ENCODE results near the gene SLC44A1. TPM values are rescaled to one million over a fixed set of nuclear protein-coding genes. Genes with fewer than 3 reads are reported as not detected.

SLC44A1 gene
- total and polyA plus RNA-seq, 2 donors, result 11.6 to 13.8 TPM

- H3K27ac ChIP-seq (ENCODE audit: low read depth in 1 of 2, low read length in 1 of 2), result no peak overlapping the region
- WGBS, result 98% methylated on average over 1 of the region's 1 CpG
- no peak for DNase-seq (ENCODE audit: low read depth in 6 of 9, low spot score in 9 of 9)
- no peaks in the 10 kb centered on the region for H3K9me3 ChIP-seq (ENCODE audit: control insufficient read depth in 2 of 2, insufficient read depth in 1 of 2, low read length in 1 of 2)
- H3K4me1 ChIP-seq (ENCODE audit: control insufficient read depth in 2 of 2, insufficient read depth in 2 of 2, low read length in 2 of 2), result peaks cover 11 to 18% of the 10 kb centered on the region in 2 donors
- no peaks in the 10 kb centered on the region for H3K27me3 ChIP-seq (ENCODE audit: control insufficient read depth in 2 of 2, insufficient read depth in 1 of 2, low read length in 1 of 2)
- no peak overlapping the region for H3K4me3 ChIP-seq (ENCODE audit: low read length in 2 of 2)
- H3K36me3 ChIP-seq (ENCODE audit: control insufficient read depth in 2 of 2, insufficient read depth in 2 of 2, low read length in 1 of 2), result no peaks in the 10 kb centered on the region
Observed at GRCh38 chr9:105273731-105274130, 29.3 kb downstream of the SLC44A1 start.

DNA sequence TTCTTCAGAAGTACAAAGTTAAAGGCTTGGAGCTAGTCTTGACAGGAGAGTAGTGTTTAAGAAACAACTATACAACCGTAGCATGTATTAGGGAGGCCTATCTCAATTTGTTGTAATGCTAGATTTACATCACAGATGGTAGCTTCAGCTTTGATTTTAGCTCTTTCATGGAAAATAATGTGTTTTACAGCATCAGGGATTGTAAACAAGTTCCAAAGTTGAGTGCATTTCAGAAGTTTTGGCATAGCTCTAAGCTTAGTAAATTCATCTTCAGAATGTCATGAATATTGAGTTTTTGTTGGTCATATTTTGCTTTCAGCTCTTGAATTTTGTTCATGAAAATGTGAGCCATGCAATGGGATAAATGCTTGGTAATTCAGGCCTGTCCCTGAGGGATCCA is 30.7 kb downstream of the SLC44A1 start:
- DNase-seq (ENCODE audit: low read depth in 6 of 9, low spot score in 9 of 9), result no peak
- no peaks in the 10 kb centered on the region for H3K36me3 ChIP-seq (ENCODE audit: control insufficient read depth in 2 of 2, insufficient read depth in 2 of 2, low read length in 1 of 2)
- no peaks in the 10 kb centered on the region for H3K9me3 ChIP-seq (ENCODE audit: control insufficient read depth in 2 of 2, insufficient read depth in 1 of 2, low read length in 1 of 2)
- H3K27ac ChIP-seq (ENCODE audit: low read depth in 1 of 2, low read length in 1 of 2), result no peak overlapping the region
- 95% methylated on average over 1 of the region's 1 CpG for WGBS
- H3K4me3 ChIP-seq (ENCODE audit: low read length in 2 of 2), result no peak overlapping the region
- no peaks in the 10 kb centered on the region for H3K27me3 ChIP-seq (ENCODE audit: control insufficient read depth in 2 of 2, insufficient read depth in 1 of 2, low read length in 1 of 2)
- peaks cover 9% of the 10 kb centered on the region in 2 donors for H3K4me1 ChIP-seq (ENCODE audit: control insufficient read depth in 2 of 2, insufficient read depth in 2 of 2, low read length in 2 of 2)

- peaks cover 2% of the 10 kb centered on the region in 2 donors for H3K4me1 ChIP-seq (ENCODE audit: control insufficient read depth in 2 of 2, insufficient read depth in 2 of 2, low read length in 2 of 2)
- no peak overlapping the region for H3K4me3 ChIP-seq (ENCODE audit: low read length in 2 of 2)
- DNase-seq (ENCODE audit: low read depth in 6 of 9, low spot score in 9 of 9), result no peak
- H3K9me3 ChIP-seq (ENCODE audit: control insufficient read depth in 2 of 2, insufficient read depth in 1 of 2, low read length in 1 of 2), result no peaks in the 10 kb centered on the region
- H3K27ac ChIP-seq (ENCODE audit: low read depth in 1 of 2, low read length in 1 of 2), result no peak overlapping the region
- H3K36me3 ChIP-seq (ENCODE audit: control insufficient read depth in 2 of 2, insufficient read depth in 2 of 2, low read length in 1 of 2), result no peaks in the 10 kb centered on the region
- no peaks in the 10 kb centered on the region for H3K27me3 ChIP-seq (ENCODE audit: control insufficient read depth in 2 of 2, insufficient read depth in 1 of 2, low read length in 1 of 2)
- 98% methylated on average over 6 of the region's 6 CpGs for WGBS
Observed at GRCh38 chr9:105275938-105276337, 31.5 kb downstream of the SLC44A1 start.

DNA sequence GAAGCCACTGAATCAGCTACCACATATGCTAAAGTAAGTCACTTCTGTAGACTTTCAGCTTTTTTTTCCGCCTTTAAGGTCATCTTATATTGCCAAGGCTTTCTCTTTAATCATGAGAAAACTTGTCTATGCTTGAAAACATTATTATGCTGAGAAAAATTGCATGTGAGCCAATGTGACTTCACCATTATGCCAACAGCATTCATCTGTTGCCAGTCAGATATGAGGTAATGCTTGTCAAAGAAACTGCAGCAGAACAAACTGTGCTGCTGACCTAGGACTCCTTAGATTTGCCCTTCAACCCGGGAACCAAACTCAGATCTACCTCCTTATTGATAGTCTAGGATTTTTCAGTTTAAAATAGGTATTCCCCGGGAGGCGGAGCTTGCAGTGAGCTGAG is 34.3 kb downstream of the SLC44A1 start:
- DNase-seq (ENCODE audit: low read depth in 6 of 9, low spot score in 9 of 9), result no peak
- no peak overlapping the region for H3K27ac ChIP-seq (ENCODE audit: low read depth in 1 of 2, low read length in 1 of 2)
- 97% methylated on average over 4 of the region's 4 CpGs for WGBS

DNA sequence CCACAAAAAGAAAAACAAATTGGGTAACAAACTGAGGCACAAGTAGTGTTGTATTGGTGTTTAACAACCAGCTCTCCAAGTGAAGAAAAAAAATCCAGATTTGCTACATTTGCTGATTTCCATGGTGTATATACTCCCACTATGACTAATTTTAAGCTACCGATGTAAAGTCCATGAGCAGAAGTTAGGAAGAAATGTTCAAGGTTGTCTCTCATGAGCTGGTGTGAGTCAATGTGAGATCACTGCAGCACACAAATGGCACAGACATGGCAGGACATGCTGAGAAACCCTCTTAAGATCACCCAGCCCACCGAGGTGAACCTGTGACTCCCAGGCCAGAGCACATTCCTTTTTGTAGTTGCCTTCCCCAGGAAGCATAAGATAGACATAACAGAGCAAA is 36.2 kb downstream of the SLC44A1 start:
- WGBS, result over 99% methylated on average over 2 of the region's 2 CpGs
- Histone ChIP-seq H3K27me3 (ENCODE audit: control insufficient read depth in 2 of 2, insufficient read depth in 1 of 2, low read length in 1 of 2) (no peaks in the 10 kb centered on the region), H3K27ac (ENCODE audit: low read depth in 1 of 2, low read length in 1 of 2) (no peak overlapping the region), H3K4me1 (ENCODE audit: control insufficient read depth in 2 of 2, insufficient read depth in 2 of 2, low read length in 2 of 2) (peaks cover 0 to 4% of the 10 kb centered on the region in 2 donors), H3K9me3 (ENCODE audit: control insufficient read depth in 2 of 2, insufficient read depth in 1 of 2, low read length in 1 of 2) (no peaks in the 10 kb centered on the region), H3K36me3 (ENCODE audit: control insufficient read depth in 2 of 2, insufficient read depth in 2 of 2, low read length in 1 of 2) (no peaks in the 10 kb centered on the region), H3K4me3 (ENCODE audit: low read length in 2 of 2) (no peak overlapping the region)
- DNase-seq (ENCODE audit: low read depth in 6 of 9, low spot score in 9 of 9), result no peak

More for the DNA sequence above, 34.3 kb downstream of the SLC44A1 start:
- Histone ChIP-seq H3K4me1 (ENCODE audit: control insufficient read depth in 2 of 2, insufficient read depth in 2 of 2, low read length in 2 of 2) (peaks cover 0 to 4% of the 10 kb centered on the region in 2 donors), H3K27me3 (ENCODE audit: control insufficient read depth in 2 of 2, insufficient read depth in 1 of 2, low read length in 1 of 2) (no peaks in the 10 kb centered on the region), H3K9me3 (ENCODE audit: control insufficient read depth in 2 of 2, insufficient read depth in 1 of 2, low read length in 1 of 2) (no peaks in the 10 kb centered on the region), H3K36me3 (ENCODE audit: control insufficient read depth in 2 of 2, insufficient read depth in 2 of 2, low read length in 1 of 2) (no peaks in the 10 kb centered on the region), H3K4me3 (ENCODE audit: low read length in 2 of 2) (no peak overlapping the region)

DNA sequence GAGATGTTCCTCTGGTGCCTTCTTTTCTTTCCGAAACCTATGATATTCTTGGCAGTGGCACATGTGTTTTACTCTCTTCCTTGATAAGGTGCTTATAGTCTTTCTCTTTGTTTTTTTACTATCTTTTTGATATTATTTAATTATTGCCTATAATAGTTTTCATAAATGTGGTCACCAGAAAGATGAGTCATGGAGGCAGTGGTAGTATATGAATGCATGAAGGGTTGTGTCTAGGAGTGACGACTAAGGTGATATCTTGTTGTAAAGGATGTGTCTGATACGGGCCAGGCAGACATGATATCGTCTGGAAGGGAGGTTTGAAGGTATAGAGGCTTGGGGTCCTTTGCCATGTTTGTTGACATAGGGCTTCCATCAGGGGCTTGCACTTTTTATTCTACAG is 36.8 kb downstream of the SLC44A1 start:
- Histone ChIP-seq H3K4me3 (ENCODE audit: low read length in 2 of 2) (no peak overlapping the region), H3K36me3 (ENCODE audit: control insufficient read depth in 2 of 2, insufficient read depth in 2 of 2, low read length in 1 of 2) (no peaks in the 10 kb centered on the region), H3K27me3 (ENCODE audit: control insufficient read depth in 2 of 2, insufficient read depth in 1 of 2, low read length in 1 of 2) (no peaks in the 10 kb centered on the region), H3K27ac (ENCODE audit: low read depth in 1 of 2, low read length in 1 of 2) (no peak overlapping the region), H3K9me3 (ENCODE audit: control insufficient read depth in 2 of 2, insufficient read depth in 1 of 2, low read length in 1 of 2) (no peaks in the 10 kb centered on the region), H3K4me1 (ENCODE audit: control insufficient read depth in 2 of 2, insufficient read depth in 2 of 2, low read length in 2 of 2) (peaks cover 0 to 4% of the 10 kb centered on the region in 2 donors)
- 99% methylated on average over 4 of the region's 4 CpGs for WGBS
- DNase-seq (ENCODE audit: low read depth in 6 of 9, low spot score in 9 of 9), result no peak

GRCh38 chr9:105281926-105282325 is 37.5 kb downstream of the SLC44A1 start:
- WGBS, result 96% methylated on average over 1 of the region's 1 CpG
- Histone ChIP-seq H3K9me3 (ENCODE audit: control insufficient read depth in 2 of 2, insufficient read depth in 1 of 2, low read length in 1 of 2) (no peaks in the 10 kb centered on the region), H3K27ac (ENCODE audit: low read depth in 1 of 2, low read length in 1 of 2) (no peak overlapping the region), H3K27me3 (ENCODE audit: control insufficient read depth in 2 of 2, insufficient read depth in 1 of 2, low read length in 1 of 2) (no peaks in the 10 kb centered on the region), H3K36me3 (ENCODE audit: control insufficient read depth in 2 of 2, insufficient read depth in 2 of 2, low read length in 1 of 2) (no peaks in the 10 kb centered on the region), H3K4me3 (ENCODE audit: low read length in 2 of 2) (no peak overlapping the region), H3K4me1 (ENCODE audit: control insufficient read depth in 2 of 2, insufficient read depth in 2 of 2, low read length in 2 of 2) (peaks cover 0 to 4% of the 10 kb centered on the region in 2 donors)
- DNase-seq (ENCODE audit: low read depth in 6 of 9, low spot score in 9 of 9), result no peak

GRCh38 chr9:105282870-105283621 is 38.6 kb downstream of the SLC44A1 start:
- no peak overlapping the region for H3K4me3 ChIP-seq (ENCODE audit: low read length in 2 of 2)
- no peak overlapping the region for H3K27ac ChIP-seq (ENCODE audit: low read depth in 1 of 2, low read length in 1 of 2)
- peaks cover 0 to 4% of the 10 kb centered on the region in 2 donors for H3K4me1 ChIP-seq (ENCODE audit: control insufficient read depth in 2 of 2, insufficient read depth in 2 of 2, low read length in 2 of 2)
- H3K36me3 ChIP-seq (ENCODE audit: control insufficient read depth in 2 of 2, insufficient read depth in 2 of 2, low read length in 1 of 2), result no peaks in the 10 kb centered on the region
- no peaks in the 10 kb centered on the region for H3K27me3 ChIP-seq (ENCODE audit: control insufficient read depth in 2 of 2, insufficient read depth in 1 of 2, low read length in 1 of 2)
- no peaks in the 10 kb centered on the region for H3K9me3 ChIP-seq (ENCODE audit: control insufficient read depth in 2 of 2, insufficient read depth in 1 of 2, low read length in 1 of 2)
- WGBS, result 94% methylated on average over 7 of the region's 7 CpGs
- DNase-seq (ENCODE audit: low read depth in 6 of 9, low spot score in 9 of 9), result no peak

DNA sequence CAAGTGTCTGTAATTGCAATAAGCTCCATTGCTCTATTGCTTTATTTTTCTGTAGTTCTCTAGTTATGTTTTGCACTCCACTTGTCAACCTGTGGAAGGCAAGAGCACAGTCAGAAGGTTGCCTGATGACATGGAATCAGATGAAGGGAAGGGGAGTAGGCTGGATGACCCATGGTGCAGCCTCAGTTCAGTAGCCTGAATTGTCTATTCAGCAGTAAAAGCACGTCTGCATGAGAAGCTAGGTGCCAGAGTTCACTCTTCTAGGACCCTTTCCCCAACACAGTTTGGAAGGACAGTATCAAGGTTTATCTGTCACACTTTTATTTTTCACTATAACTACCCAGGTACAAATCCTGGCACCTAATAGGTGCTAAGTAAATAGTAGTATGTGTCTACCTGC is 39.3 kb downstream of the SLC44A1 start:
- Histone ChIP-seq H3K27me3 (ENCODE audit: control insufficient read depth in 2 of 2, insufficient read depth in 1 of 2, low read length in 1 of 2) (no peaks in the 10 kb centered on the region), H3K4me1 (ENCODE audit: control insufficient read depth in 2 of 2, insufficient read depth in 2 of 2, low read length in 2 of 2) (peaks cover 0 to 4% of the 10 kb centered on the region in 2 donors), H3K36me3 (ENCODE audit: control insufficient read depth in 2 of 2, insufficient read depth in 2 of 2, low read length in 1 of 2) (no peaks in the 10 kb centered on the region), H3K27ac (ENCODE audit: low read depth in 1 of 2, low read length in 1 of 2) (no peak overlapping the region), H3K4me3 (ENCODE audit: low read length in 2 of 2) (no peak overlapping the region), H3K9me3 (ENCODE audit: control insufficient read depth in 2 of 2, insufficient read depth in 1 of 2, low read length in 1 of 2) (no peaks in the 10 kb centered on the region)
- DNase-seq (ENCODE audit: low read depth in 6 of 9, low spot score in 9 of 9), result no peak
- 93% methylated on average over 1 of the region's 1 CpG for WGBS

Measured in thymus (tissue), 11 donors.